HEK293 (cell line): Measurements from ENCODE around the gene EVC2.

Experiments
- CTCF ChIA-PET: fragments of 350-600 bp; formaldehyde crosslinking; extraction: SDS; loops from one replicate; lab custom pipeline; 2021; ENCODE audit warnings: antibody characterized with exemption; lab: Yijun Ruan, JAX
- POLR2A ChIA-PET: fragments of 300-600 bp; formaldehyde crosslinking; extraction: SDS; loops from one replicate; lab custom pipeline; 2020; ENCODE audit warnings: antibody characterized with exemption, inconsistent platforms; lab: Yijun Ruan, JAX
- H3K27ac ChIP-seq: fragments of 200-500 bp; sonication (Bioruptor generic); 2 replicates; pipeline ENCODE4 v1.5.1; 2014; ENCODE audit warnings: low read depth, low read length, control low read depth, inconsistent platforms; ENCODE audit errors: extremely low read depth
- H3K36me3 ChIP-seq, 2 experiments: fragments of 200-500 bp in 1 of 2; sonication (Bioruptor generic) in 1 of 2; 1 replicate in 1 of 2; 2 replicates in 1 of 2; pipeline ENCODE4 v1.5.1; 2014 to 2017; ENCODE audit warnings: inconsistent platforms in 2 of 2, low read length in 2 of 2; ENCODE audit not compliant: control insufficient read depth in 2 of 2, insufficient read depth in 1 of 2
- H3K4me1 ChIP-seq: fragments of 200-500 bp; sonication (Bioruptor generic); 2 replicates; pipeline ENCODE4 v1.5.1; 2014; ENCODE audit warnings: mild to moderate bottlenecking, low read length, inconsistent platforms; ENCODE audit not compliant: control insufficient read depth, insufficient read depth
- H3K4me3 ChIP-seq: 2 replicates; pipeline ENCODE4 v1.5.1; 2011; ENCODE audit warnings: low read depth, mild to moderate bottlenecking, control low read depth, low read length, moderate library complexity
- H3K9me3 ChIP-seq: fragments of 200-500 bp; sonication (Bioruptor generic); 2 replicates; pipeline ENCODE4 v1.5.1; 2014; ENCODE audit warnings: low read depth, low read length, inconsistent platforms; ENCODE audit not compliant: control insufficient read depth, insufficient read depth
- AEBP2 ChIP-seq: fragments of 450-650 bp; formaldehyde crosslinking; IDR thresholded peaks from 2 replicates; pipeline ENCODE4 v1.5.1; 2016; ENCODE audit warnings: missing biosample characterization, missing genetic modification characterization, borderline replicate concordance
- MYNN ChIP-seq: fragments of 450-650 bp; formaldehyde crosslinking; IDR thresholded peaks from 2 replicates; pipeline ENCODE4 v1.5.1; 2016; ENCODE audit warnings: missing biosample characterization, missing genetic modification characterization, borderline replicate concordance
- TSHZ1 ChIP-seq: fragments of 450-650 bp; formaldehyde crosslinking; IDR thresholded peaks from 2 replicates; pipeline ENCODE4 v1.5.1; 2016; ENCODE audit warnings: missing biosample characterization, missing genetic modification characterization, borderline replicate concordance
- ZBTB6 ChIP-seq: fragments of 450-650 bp; formaldehyde crosslinking; IDR thresholded peaks from 2 replicates; pipeline ENCODE4 v1.5.1; 2017; ENCODE audit warnings: missing biosample characterization, missing genetic modification characterization
- ZNF239 ChIP-seq: fragments of 450-650 bp; formaldehyde crosslinking; IDR thresholded peaks from 2 replicates; pipeline ENCODE4 v1.5.1; 2016; ENCODE audit warnings: missing biosample characterization, missing genetic modification characterization
- ZNF341 ChIP-seq: fragments of 450-650 bp; formaldehyde crosslinking; IDR thresholded peaks from 2 replicates; pipeline ENCODE4; 2016; ENCODE audit warnings: low read depth, missing biosample characterization, missing genetic modification characterization
- ZNF423 ChIP-seq: fragments of 450-650 bp; formaldehyde crosslinking; IDR thresholded peaks from 2 replicates; pipeline ENCODE4 v1.5.1; 2016; ENCODE audit warnings: missing biosample characterization, missing genetic modification characterization
- ZNF488 ChIP-seq: fragments of 450-650 bp; formaldehyde crosslinking; IDR thresholded peaks from 2 replicates; pipeline ENCODE4 v1.5.1; 2016; ENCODE audit warnings: missing biosample characterization, missing genetic modification characterization
- ZNF513 ChIP-seq: fragments of 450-650 bp; IDR thresholded peaks from 2 replicates; pipeline ENCODE4 v1.5.1; 2018; ENCODE audit warnings: missing biosample characterization, missing genetic modification characterization
- ZNF768 ChIP-seq: fragments of 450-650 bp; formaldehyde crosslinking; IDR thresholded peaks from 2 replicates; pipeline ENCODE4 v1.5.1; 2018; ENCODE audit warnings: missing biosample characterization, mild to moderate bottlenecking, missing genetic modification characterization
- ZNF830 ChIP-seq: fragments of 450-650 bp; IDR thresholded peaks from 2 replicates; pipeline ENCODE4 v1.5.0; 2018; ENCODE audit warnings: missing biosample characterization, missing genetic modification characterization, low read depth, mild to moderate bottlenecking, moderate library complexity
- TF ChIP-seq, protein P1 (sequence below): fragments of 450-650 bp; formaldehyde crosslinking; IDR thresholded peaks from 2 replicates; pipeline ENCODE4 v1.5.1; 2016; ENCODE audit warnings: missing biosample characterization, missing genetic modification characterization
- TF ChIP-seq, protein P2 (sequence below): fragments of 450-650 bp; formaldehyde crosslinking; IDR thresholded peaks from 2 replicates; pipeline ENCODE4 v1.5.1; 2017; ENCODE audit warnings: missing biosample characterization, missing genetic modification characterization

EVC2 gene

DNA sequence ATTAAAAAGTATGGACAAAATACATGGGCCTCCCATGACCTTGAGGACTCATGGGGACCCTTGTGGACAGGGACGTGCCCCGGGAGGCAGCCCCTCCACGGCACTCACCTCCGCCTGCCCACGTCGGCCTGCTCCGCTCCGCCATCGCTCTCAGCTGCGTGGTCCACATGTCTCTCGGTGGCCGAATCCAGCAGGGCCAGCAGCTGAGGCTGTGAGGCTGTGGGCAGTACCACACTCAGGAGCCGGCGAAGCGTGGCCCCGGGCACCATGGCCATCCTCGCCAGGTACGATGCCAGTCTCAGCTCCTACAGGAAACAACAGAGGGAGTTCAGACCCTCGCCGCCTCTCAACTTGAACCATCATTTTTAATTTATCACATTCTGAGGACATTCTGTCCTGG is 140.0 kb downstream of the EVC2 start (continued):
- TF ChIP-seq ZNF830 (tag by site-specific recombination): no peak
- no peak for TF ChIP-seq ZBTB6 (tag by site-specific recombination)
- no peak for TF ChIP-seq TSHZ1

GRCh38 chr4:5566991-5567390 is 141.4 kb downstream of the EVC2 start:
- POLR2A ChIA-PET: no interaction called here
- H3K4me1 ChIP-seq: no peaks in the 10 kb centered on the region
- H3K27ac ChIP-seq: no peak overlapping the region
- H3K4me3 ChIP-seq: no peak overlapping the region
- H3K36me3 ChIP-seq: no peaks in the 10 kb centered on the region
- CTCF ChIA-PET: no interaction called here
- TF ChIP-seq MYNN (tag by site-specific recombination) (no peak), AEBP2 (tag by site-specific recombination) (no peak), ZNF488 (tag by site-specific recombination) (no peak)
- TF ChIP-seq, protein P1, sequence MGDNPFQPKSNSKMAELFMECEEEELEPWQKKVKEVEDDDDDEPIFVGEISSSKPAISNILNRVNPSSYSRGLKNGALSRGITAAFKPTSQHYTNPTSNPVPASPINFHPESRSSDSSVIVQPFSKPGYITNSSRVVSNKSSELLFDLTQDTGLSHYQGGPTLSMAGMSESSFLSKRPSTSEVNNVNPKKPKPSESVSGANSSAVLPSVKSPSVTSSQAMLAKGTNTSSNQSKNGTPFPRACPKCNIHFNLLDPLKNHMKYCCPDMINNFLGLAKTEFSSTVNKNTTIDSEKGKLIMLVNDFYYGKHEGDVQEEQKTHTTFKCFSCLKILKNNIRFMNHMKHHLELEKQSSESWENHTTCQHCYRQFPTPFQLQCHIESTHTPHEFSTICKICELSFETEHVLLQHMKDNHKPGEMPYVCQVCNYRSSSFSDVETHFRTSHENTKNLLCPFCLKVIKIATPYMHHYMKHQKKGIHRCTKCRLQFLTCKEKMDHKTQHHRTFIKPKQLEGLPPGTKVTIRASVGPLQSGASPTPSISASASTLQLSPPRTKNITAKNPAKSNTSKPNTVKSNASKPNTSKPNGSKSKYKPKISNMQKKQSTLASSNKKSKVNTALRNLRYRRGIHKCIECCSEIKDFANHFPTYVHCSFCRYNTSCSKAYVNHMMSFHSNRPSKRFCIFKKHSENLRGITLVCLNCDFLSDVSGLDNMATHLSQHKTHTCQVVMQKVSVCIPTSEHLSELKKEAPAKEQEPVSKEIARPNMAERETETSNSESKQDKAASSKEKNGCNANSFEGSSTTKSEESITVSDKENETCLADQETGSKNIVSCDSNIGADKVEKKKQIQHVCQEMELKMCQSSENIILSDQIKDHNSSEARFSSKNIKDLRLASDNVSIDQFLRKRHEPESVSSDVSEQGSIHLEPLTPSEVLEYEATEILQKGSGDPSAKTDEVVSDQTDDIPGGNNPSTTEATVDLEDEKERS: no peak
- H3K9me3 ChIP-seq: no peaks in the 10 kb centered on the region

DNA sequence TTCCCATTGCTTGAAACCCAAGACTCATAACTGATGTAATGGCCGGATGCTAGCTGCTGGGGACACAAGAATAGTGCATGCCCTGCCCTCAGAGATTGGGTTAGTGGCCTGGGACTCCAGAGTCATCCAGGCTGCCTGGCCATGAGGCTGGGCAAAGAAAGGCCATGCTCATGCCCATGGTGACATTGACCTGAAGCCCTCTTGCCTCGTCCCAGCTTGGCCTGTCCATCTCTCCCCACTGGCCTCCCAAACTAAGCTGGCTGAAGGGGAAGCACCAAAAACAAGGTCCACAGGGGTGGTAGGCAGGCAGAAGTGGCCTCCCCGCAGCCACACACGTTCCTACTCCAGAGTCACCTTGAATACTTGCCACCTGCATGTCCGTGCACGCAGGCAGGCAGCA is 141.8 kb downstream of the EVC2 start:
- H3K36me3 ChIP-seq: no peaks in the 10 kb centered on the region
- H3K4me1 ChIP-seq: no peaks in the 10 kb centered on the region
- ChIA-PET POLR2A (no interaction called here), CTCF (no interaction called here)
- TF ChIP-seq, protein P2, sequence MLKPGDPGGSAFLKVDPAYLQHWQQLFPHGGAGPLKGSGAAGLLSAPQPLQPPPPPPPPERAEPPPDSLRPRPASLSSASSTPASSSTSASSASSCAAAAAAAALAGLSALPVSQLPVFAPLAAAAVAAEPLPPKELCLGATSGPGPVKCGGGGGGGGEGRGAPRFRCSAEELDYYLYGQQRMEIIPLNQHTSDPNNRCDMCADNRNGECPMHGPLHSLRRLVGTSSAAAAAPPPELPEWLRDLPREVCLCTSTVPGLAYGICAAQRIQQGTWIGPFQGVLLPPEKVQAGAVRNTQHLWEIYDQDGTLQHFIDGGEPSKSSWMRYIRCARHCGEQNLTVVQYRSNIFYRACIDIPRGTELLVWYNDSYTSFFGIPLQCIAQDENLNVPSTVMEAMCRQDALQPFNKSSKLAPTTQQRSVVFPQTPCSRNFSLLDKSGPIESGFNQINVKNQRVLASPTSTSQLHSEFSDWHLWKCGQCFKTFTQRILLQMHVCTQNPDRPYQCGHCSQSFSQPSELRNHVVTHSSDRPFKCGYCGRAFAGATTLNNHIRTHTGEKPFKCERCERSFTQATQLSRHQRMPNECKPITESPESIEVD (tag by site-specific recombination): no peak
- no peak for TF ChIP-seq ZNF488 (tag by site-specific recombination)
- TF ChIP-seq ZNF341 (tag by site-specific recombination): no peak
- no peak for TF ChIP-seq ZNF513 (tag by site-specific recombination)
- no peak for TF ChIP-seq ZNF423 (tag by site-specific recombination)
- TF ChIP-seq ZNF239: no peak
- TF ChIP-seq ZNF768 (tag by site-specific recombination): no peak
- H3K9me3 ChIP-seq: no peaks in the 10 kb centered on the region
- no peak overlapping the region for H3K4me3 ChIP-seq
- no peak overlapping the region for H3K27ac ChIP-seq
